Body of pancreas (tissue), 4 donors: ENCODE results near the gene KIRREL3.

Experiments used
- CTCF ChIP-seq, 7 experiments: fragments of 450-650 bp in 4 of 7; fragments of 200-600 bp in 3 of 7; sonication (generic) in 3 of 7; IDR thresholded peaks; one replicate each; pipeline ENCODE4 v1.5.1; 2016 to 2019; ENCODE audit warnings: antibody characterized with exemption in 7 of 7
- POLR2A ChIP-seq, 3 donors: fragments of 450-650 bp; IDR thresholded peaks; one replicate each; pipeline ENCODE4 v1.6.1; 2016; ENCODE audit warnings: antibody characterized with exemption in 3 of 3, mild to moderate bottlenecking in 2 of 3

DNA sequence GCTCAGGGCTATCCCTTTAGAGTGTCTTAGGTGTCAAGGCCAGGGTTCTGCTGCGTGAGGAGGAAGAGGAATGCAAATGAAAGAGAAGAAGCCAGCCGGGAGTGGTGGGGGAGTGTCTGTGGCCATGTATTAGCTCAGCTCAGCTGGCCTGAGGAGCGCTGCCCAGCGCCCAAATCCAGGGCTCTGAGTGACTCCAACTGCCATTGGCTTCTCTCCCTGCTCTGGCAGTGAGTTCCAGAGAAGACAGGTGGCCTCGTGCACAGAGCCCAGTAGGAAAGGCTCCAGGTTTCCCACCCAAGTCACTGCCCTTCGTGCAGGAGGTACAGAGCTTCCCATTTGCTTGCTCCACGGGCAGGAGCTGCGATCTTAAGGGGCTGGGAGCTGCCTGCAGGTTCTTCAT is 302.0 kb downstream of the KIRREL3 start:
- TF ChIP-seq POLR2A (IDR thresholded peaks at IDR 0.05) (no peak), CTCF (IDR thresholded peaks at IDR 0.05) (no peak)
